Measurements from ENCODE around the gene AKIRIN1.
"Not testable (repeated sequence)": the region's sequence is repeated elsewhere in the genome, so short reads cannot be mapped to it uniquely, and the experiment has no call there.

Gene AKIRIN1

GRCh38 chr1:39044762-39045161 is 53.7 kb downstream of the AKIRIN1 start:
- no peak for DNase-seq (ENCODE audit: low read depth, low spot score)

- DNase-seq (ENCODE audit: low read depth, low spot score): no peak
Measured at GRCh38 chr1:39045231-39045630, 54.2 kb downstream of the AKIRIN1 start.

DNA sequence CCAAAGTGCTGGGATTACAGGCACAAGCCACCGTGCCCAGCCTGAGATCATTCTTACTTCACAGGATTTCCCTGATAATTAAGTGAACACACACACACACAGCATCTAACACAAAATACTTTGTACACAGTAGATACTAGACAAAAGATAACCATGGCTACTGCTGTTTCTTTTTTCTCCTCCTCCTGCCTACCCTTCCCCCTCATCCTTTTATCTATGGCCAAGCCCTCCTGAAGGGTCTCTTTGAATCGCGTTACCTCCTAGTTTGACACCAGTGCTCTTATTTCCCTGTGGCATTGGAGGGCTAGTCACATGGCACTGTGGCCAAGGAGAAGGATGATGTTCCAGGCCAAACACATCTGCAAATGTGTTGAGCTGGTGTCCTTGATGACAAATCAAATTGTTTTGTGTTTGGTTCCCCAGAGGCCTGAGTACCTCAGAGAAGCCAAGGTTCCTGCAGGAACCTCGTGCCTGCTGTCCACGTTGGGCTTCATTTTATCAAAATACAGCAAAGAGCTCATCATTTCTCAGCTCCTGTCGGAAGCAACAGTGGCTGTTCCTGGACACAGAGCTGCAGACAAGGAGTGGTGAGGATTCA is 55.6 kb downstream of the AKIRIN1 start:
- no peak for DNase-seq (ENCODE audit: low read depth, low spot score)

DNA sequence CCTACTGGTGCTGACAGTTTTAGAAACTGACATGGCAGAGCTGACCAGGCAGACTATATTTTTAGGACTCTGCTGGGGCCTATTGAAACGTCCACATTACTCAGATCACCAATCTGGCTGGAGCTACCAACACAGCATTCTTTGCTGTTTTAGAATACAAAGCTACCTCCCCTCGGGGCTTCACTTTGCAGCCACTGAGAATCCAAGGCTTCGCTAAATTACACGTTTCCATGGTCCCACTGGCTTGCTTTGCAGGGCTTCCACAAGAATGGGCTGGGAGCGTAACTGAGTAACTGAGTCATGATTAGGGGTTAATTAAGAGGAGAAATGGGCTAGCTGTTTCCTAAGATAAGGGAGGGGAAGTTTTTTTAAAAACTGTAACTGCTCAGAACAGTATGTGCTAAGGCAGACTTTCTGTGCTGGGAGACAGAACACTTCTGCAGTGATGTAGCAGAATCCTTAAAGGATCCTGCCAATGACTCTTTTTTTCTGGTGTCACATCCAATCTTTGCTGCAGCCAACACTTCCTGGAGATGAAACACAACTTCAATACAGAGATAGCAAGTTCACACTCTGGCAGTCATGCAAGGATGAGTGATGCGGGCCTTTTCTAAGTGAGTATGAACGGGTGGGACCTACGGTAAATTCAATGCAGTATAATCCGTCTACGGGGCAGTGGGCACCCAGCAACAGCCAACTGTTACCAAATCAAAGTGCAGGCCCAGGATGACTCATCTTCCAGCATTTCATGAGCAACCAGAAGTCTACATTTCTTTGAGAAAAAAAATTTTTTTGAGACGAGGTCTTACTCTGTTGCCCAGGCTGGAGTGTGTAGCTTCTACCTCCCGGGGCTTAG is 56.5 kb downstream of the AKIRIN1 start:
- peak; percentile 83 for DNase-seq (ENCODE audit: low read depth, low spot score)

- no peak for DNase-seq (ENCODE audit: low read depth, low spot score)
Measured at GRCh38 chr1:39048745-39049370, 57.8 kb downstream of the AKIRIN1 start.

GRCh38 chr1:39050001-39050400 is 58.9 kb downstream of the AKIRIN1 start:
- no peak for DNase-seq (ENCODE audit: low read depth, low spot score)

DNA sequence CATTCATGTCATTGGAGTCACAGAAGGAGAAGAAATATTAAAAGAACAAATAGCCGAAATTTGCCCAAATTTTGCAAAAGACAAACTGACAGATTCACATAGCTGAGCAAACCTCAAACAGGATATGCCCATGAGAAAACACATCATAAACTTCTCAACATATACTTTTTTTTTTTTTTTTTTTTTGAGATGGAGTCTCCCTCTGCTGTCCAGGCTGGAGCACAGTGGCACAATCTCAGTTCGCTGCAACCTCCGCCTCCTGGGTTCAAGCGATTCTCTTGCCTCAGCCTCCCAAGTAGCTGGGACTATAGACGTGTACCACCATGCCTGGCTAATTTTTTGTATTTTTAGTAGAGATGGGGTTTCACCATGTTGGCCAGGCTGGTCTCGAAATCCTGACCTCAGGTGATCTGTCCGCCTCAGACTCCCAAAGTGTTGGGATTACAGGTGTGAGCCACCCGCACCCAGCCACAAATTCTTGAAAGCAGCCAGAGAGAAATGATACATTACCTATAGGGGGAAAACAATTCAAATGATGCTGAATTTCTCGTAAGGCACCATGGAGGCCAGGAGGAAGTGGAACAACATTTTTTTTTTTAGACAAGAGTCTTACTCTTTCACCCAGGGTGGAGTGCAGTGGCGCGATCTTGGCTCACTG is 60.2 kb downstream of the AKIRIN1 start:
- not testable (repeated sequence) for DNase-seq (ENCODE audit: low read depth, low spot score)

DNA sequence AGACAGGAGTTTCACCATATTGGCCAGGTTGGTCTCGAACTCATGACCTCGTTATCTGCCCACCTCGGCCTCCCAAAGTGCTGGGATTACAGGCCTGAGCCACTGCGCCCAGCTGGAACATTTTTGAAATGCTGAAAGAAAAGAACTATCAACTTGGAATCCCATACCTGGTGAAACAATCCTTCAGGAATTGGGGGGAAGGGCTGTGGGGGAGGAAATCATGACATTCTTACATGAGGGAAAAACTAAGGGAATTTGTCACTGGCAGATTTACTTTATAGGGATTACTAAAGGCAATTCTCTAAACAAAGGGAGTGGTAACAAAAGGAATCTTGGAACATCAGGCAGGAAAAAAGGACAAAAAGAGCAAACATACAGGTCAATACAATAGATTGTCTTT is 60.9 kb downstream of the AKIRIN1 start:
- no peak for DNase-seq (ENCODE audit: low read depth, low spot score)

- DNase-seq (ENCODE audit: low read depth, low spot score): not testable (repeated sequence)
Measured at GRCh38 chr1:39055213-39055710, 64.2 kb downstream of the AKIRIN1 start.

Data from ELF-1 (cell line).